ENCODE measurements around the gene PPP2R2B. TPM values are rescaled to one million over a fixed set of nuclear protein-coding genes. Genes with fewer than 3 reads are reported as not detected.

PPP2R2B gene
- total and polyA plus RNA-seq, 4 donors, result 2.0 to 27.3 (median 12.0) TPM

GRCh38 chr5:146606893-146607292 is 271.7 kb downstream of the PPP2R2B start:
- intact Hi-C loops (cut with DNase I), result no loop called here
- Histone ChIP-seq H3K36me3 (ENCODE audit: control insufficient read depth in 1 of 2, insufficient read depth in 2 of 2, low read length in 1 of 2) (peaks cover 0 to 1% of the 10 kb centered on the region in 2 donors), H3K4me3 (ENCODE audit: low read length in 2 of 2) (no peak overlapping the region), H3K9me3 (ENCODE audit: control insufficient read depth, low read length) (no peaks in the 10 kb centered on the region), H3K4me1 (ENCODE audit: control insufficient read depth in 1 of 2, insufficient read depth in 2 of 2, low read length in 2 of 2) (no peaks in the 10 kb centered on the region), H3K27ac (ENCODE audit: low read depth in 1 of 2, low read length in 2 of 2) (no peak overlapping the region), H3K27me3 (ENCODE audit: control insufficient read depth in 1 of 2, insufficient read depth in 2 of 2, low read length in 1 of 2) (no peaks in the 10 kb centered on the region)
- 81 to 85% methylated on average over 11 of the region's 11 CpGs for WGBS, 2 donors
- DNase-seq (no peak), ATAC-seq (ENCODE audit: low FRiP score) (no peak)

GRCh38 chr5:146600376-146600775 is 278.2 kb downstream of the PPP2R2B start:
- Histone ChIP-seq H3K4me3 (ENCODE audit: low read length in 2 of 2) (no peak overlapping the region), H3K36me3 (ENCODE audit: control insufficient read depth in 1 of 2, insufficient read depth in 2 of 2, low read length in 1 of 2) (peaks cover 3 to 4% of the 10 kb centered on the region in 2 donors), H3K9me3 (ENCODE audit: control insufficient read depth, low read length) (no peaks in the 10 kb centered on the region), H3K4me1 (ENCODE audit: control insufficient read depth in 1 of 2, insufficient read depth in 2 of 2, low read length in 2 of 2) (no peaks in the 10 kb centered on the region), H3K27me3 (ENCODE audit: control insufficient read depth in 1 of 2, insufficient read depth in 2 of 2, low read length in 1 of 2) (no peaks in the 10 kb centered on the region), H3K27ac (ENCODE audit: low read depth in 1 of 2, low read length in 2 of 2) (no peak overlapping the region)
- intact Hi-C loops (cut with DNase I), result no loop called here
- ATAC-seq (ENCODE audit: low FRiP score) (no peak), DNase-seq (no peak)
- 78 to 80% methylated on average over 5 of the region's 5 CpGs for WGBS, 2 donors

GRCh38 chr5:146599261-146599660 is 279.3 kb downstream of the PPP2R2B start:
- intact Hi-C loops (cut with DNase I), result no loop called here
- no peaks in the 10 kb centered on the region for H3K27me3 ChIP-seq (ENCODE audit: control insufficient read depth in 1 of 2, insufficient read depth in 2 of 2, low read length in 1 of 2)
- H3K27ac ChIP-seq (ENCODE audit: low read depth in 1 of 2, low read length in 2 of 2), result no peak overlapping the region
- H3K4me3 ChIP-seq (ENCODE audit: low read length in 2 of 2), result no peak overlapping the region
- WGBS, 2 donors, result 89 to 90% methylated on average over 1 of the region's 1 CpG
- H3K9me3 ChIP-seq (ENCODE audit: control insufficient read depth, low read length), result no peaks in the 10 kb centered on the region
- H3K36me3 ChIP-seq (ENCODE audit: control insufficient read depth in 1 of 2, insufficient read depth in 2 of 2, low read length in 1 of 2), result peaks cover 3 to 6% of the 10 kb centered on the region in 2 donors
- DNase-seq (no peak), ATAC-seq (ENCODE audit: low FRiP score) (no peak)
- no peaks in the 10 kb centered on the region for H3K4me1 ChIP-seq (ENCODE audit: control insufficient read depth in 1 of 2, insufficient read depth in 2 of 2, low read length in 2 of 2)

- no peak for DNase-seq
- Histone ChIP-seq H3K9me3 (ENCODE audit: control insufficient read depth, low read length) (no peaks in the 10 kb centered on the region), H3K4me3 (ENCODE audit: low read length in 2 of 2) (no peak overlapping the region), H3K27ac (ENCODE audit: low read depth in 1 of 2, low read length in 2 of 2) (no peak overlapping the region), H3K36me3 (ENCODE audit: control insufficient read depth in 1 of 2, insufficient read depth in 2 of 2, low read length in 1 of 2) (peaks cover 4 to 6% of the 10 kb centered on the region in 2 donors), H3K27me3 (ENCODE audit: control insufficient read depth in 1 of 2, insufficient read depth in 2 of 2, low read length in 1 of 2) (no peaks in the 10 kb centered on the region), H3K4me1 (ENCODE audit: control insufficient read depth in 1 of 2, insufficient read depth in 2 of 2, low read length in 2 of 2) (no peaks in the 10 kb centered on the region)
- intact Hi-C loops (cut with DNase I), result no loop called here
- WGBS, 2 donors, result 56 to 73% methylated on average over 2 of the region's 2 CpGs
- ATAC-seq (ENCODE audit: low FRiP score), result no peak
Measured at GRCh38 chr5:146595088-146595487, 283.5 kb downstream of the PPP2R2B start.

- DNase-seq (no peak), ATAC-seq (ENCODE audit: low FRiP score) (no peak)
- Histone ChIP-seq H3K36me3 (ENCODE audit: control insufficient read depth in 1 of 2, insufficient read depth in 2 of 2, low read length in 1 of 2) (peaks cover 2 to 3% of the 10 kb centered on the region in 2 donors), H3K4me3 (ENCODE audit: low read length in 2 of 2) (no peak overlapping the region), H3K27me3 (ENCODE audit: control insufficient read depth in 1 of 2, insufficient read depth in 2 of 2, low read length in 1 of 2) (no peaks in the 10 kb centered on the region), H3K4me1 (ENCODE audit: control insufficient read depth in 1 of 2, insufficient read depth in 2 of 2, low read length in 2 of 2) (no peaks in the 10 kb centered on the region), H3K9me3 (ENCODE audit: control insufficient read depth, low read length) (no peaks in the 10 kb centered on the region), H3K27ac (ENCODE audit: low read depth in 1 of 2, low read length in 2 of 2) (no peak overlapping the region)
- 57 to 62% methylated on average over 2 of the region's 2 CpGs for WGBS, 2 donors
- intact Hi-C loops (cut with DNase I), result no loop called here
Measured at GRCh38 chr5:146592352-146592751, 286.2 kb downstream of the PPP2R2B start.

- Histone ChIP-seq H3K4me1 (ENCODE audit: control insufficient read depth in 1 of 2, insufficient read depth in 2 of 2, low read length in 2 of 2) (no peaks in the 10 kb centered on the region), H3K4me3 (ENCODE audit: low read length in 2 of 2) (no peak overlapping the region), H3K27ac (ENCODE audit: low read depth in 1 of 2, low read length in 2 of 2) (no peak overlapping the region), H3K36me3 (ENCODE audit: control insufficient read depth in 1 of 2, insufficient read depth in 2 of 2, low read length in 1 of 2) (peaks cover 0 to 3% of the 10 kb centered on the region in 2 donors), H3K9me3 (ENCODE audit: control insufficient read depth, low read length) (no peaks in the 10 kb centered on the region), H3K27me3 (ENCODE audit: control insufficient read depth in 1 of 2, insufficient read depth in 2 of 2, low read length in 1 of 2) (no peaks in the 10 kb centered on the region)
- ATAC-seq (ENCODE audit: low FRiP score) (no peak), DNase-seq (no peak)
- intact Hi-C loops (cut with DNase I), result no loop called here
- WGBS, 2 donors, result 55 to 64% methylated on average over 3 of the region's 3 CpGs
Measured at GRCh38 chr5:146589028-146589345, 289.6 kb downstream of the PPP2R2B start.

- Histone ChIP-seq H3K27me3 (ENCODE audit: control insufficient read depth in 1 of 2, insufficient read depth in 2 of 2, low read length in 1 of 2) (no peaks in the 10 kb centered on the region), H3K4me3 (ENCODE audit: low read length in 2 of 2) (no peak overlapping the region), H3K4me1 (ENCODE audit: control insufficient read depth in 1 of 2, insufficient read depth in 2 of 2, low read length in 2 of 2) (no peaks in the 10 kb centered on the region), H3K27ac (ENCODE audit: low read depth in 1 of 2, low read length in 2 of 2) (no peak overlapping the region), H3K9me3 (ENCODE audit: control insufficient read depth, low read length) (no peaks in the 10 kb centered on the region), H3K36me3 (ENCODE audit: control insufficient read depth in 1 of 2, insufficient read depth in 2 of 2, low read length in 1 of 2) (peaks cover 0 to 3% of the 10 kb centered on the region in 2 donors)
- intact Hi-C loops (cut with DNase I), result no loop called here
- ATAC-seq (ENCODE audit: low FRiP score) (no peak), DNase-seq (no peak)
- WGBS, 2 donors, result 38 to 55% methylated on average over 2 of the region's 2 CpGs
Measured at GRCh38 chr5:146588331-146589027, 290.1 kb downstream of the PPP2R2B start.

- no peak for DNase-seq
- ATAC-seq (ENCODE audit: low FRiP score), result no peak
Measured at GRCh38 chr5:146586752-146587151, 291.8 kb downstream of the PPP2R2B start.

GRCh38 chr5:146584750-146585149 is 293.8 kb downstream of the PPP2R2B start:
- WGBS, 2 donors, result 79% methylated on average over 2 of the region's 2 CpGs
- peaks cover 2% of the 10 kb centered on the region for H3K9me3 ChIP-seq (ENCODE audit: control insufficient read depth, low read length)
- H3K27me3 ChIP-seq (ENCODE audit: control insufficient read depth in 1 of 2, insufficient read depth in 2 of 2, low read length in 1 of 2), result no peaks in the 10 kb centered on the region
- H3K27ac ChIP-seq (ENCODE audit: low read depth in 1 of 2, low read length in 2 of 2), result no peak overlapping the region
- no peaks in the 10 kb centered on the region for H3K4me1 ChIP-seq (ENCODE audit: control insufficient read depth in 1 of 2, insufficient read depth in 2 of 2, low read length in 2 of 2)
- intact Hi-C loops (cut with DNase I), result no loop called here
- DNase-seq, result no peak
- H3K36me3 ChIP-seq (ENCODE audit: control insufficient read depth in 1 of 2, insufficient read depth in 2 of 2, low read length in 1 of 2), result no peaks in the 10 kb centered on the region
- H3K4me3 ChIP-seq (ENCODE audit: low read length in 2 of 2), result no peak overlapping the region
- ATAC-seq (ENCODE audit: low FRiP score), result no peak

More at GRCh38 chr5:146586752-146587151, 291.8 kb downstream of the PPP2R2B start:
- H3K36me3 ChIP-seq (ENCODE audit: control insufficient read depth in 1 of 2, insufficient read depth in 2 of 2, low read length in 1 of 2), result no peaks in the 10 kb centered on the region
- 70 to 77% methylated on average over 5 of the region's 5 CpGs for WGBS, 2 donors
- H3K27ac ChIP-seq (ENCODE audit: low read depth in 1 of 2, low read length in 2 of 2), result no peak overlapping the region
- H3K4me1 ChIP-seq (ENCODE audit: control insufficient read depth in 1 of 2, insufficient read depth in 2 of 2, low read length in 2 of 2), result no peaks in the 10 kb centered on the region
- H3K4me3 ChIP-seq (ENCODE audit: low read length in 2 of 2), result no peak overlapping the region
- intact Hi-C loops (cut with DNase I), result loop anchor here in 1 of 2 donors (1.0 kb wide), 1 partner anchor 19 kb away; no protein-coding TSS in a partner anchor
- no peaks in the 10 kb centered on the region for H3K27me3 ChIP-seq (ENCODE audit: control insufficient read depth in 1 of 2, insufficient read depth in 2 of 2, low read length in 1 of 2)
- H3K9me3 ChIP-seq (ENCODE audit: control insufficient read depth, low read length), result no peaks in the 10 kb centered on the region

Data from aorta (tissue), 5 donors.